ENCODE results near the gene KRTAP4-4.
"Not testable (repeated sequence)": the region's sequence is repeated elsewhere in the genome, so short reads cannot be mapped to it uniquely, and the experiment has no call there.

Gene KRTAP4-4

GRCh38 chr17:41160648-41161047 lies at the start of gene KRTAP4-4:
KRTAP4-4 (minus strand) TSS chr17:41160748; CDS start chr17:41160691, 57 bp downstream.
- TF ChIP-seq CTCF (conservative IDR thresholded peaks at IDR 0.05; ENCODE audit: low read depth, low read length) = no peak
- H3K4me2 ChIP-seq = no peak within 1 kb of the TSS
- H3K27me3 ChIP-seq (ENCODE audit: insufficient read depth, low read depth) = no peaks in the 10 kb centered on the region
- no peaks in the 10 kb centered on the region for H3K79me2 ChIP-seq (ENCODE audit: insufficient read depth, low read depth)
- no peaks in the 10 kb centered on the region for H4K20me1 ChIP-seq (ENCODE audit: insufficient read depth)
- no peaks in the 10 kb centered on the region for H3K4me1 ChIP-seq (ENCODE audit: low read depth, poor library complexity, severe bottlenecking)
- H3K27ac ChIP-seq = no peak within 1 kb of the TSS
- no peaks in the 10 kb centered on the region for H3K36me3 ChIP-seq (ENCODE audit: insufficient read depth)
- no peak within 1 kb of the TSS for H2AFZ ChIP-seq (ENCODE audit: low read depth)
- no peak within 1 kb of the TSS for H3K9ac ChIP-seq
- no peak within 1 kb of the TSS for H3K4me3 ChIP-seq (IDR thresholded peaks at IDR 0.05; ENCODE audit: insufficient read depth, low read depth, low read length)

- no peaks in the 10 kb centered on the region for H3K27me3 ChIP-seq (ENCODE audit: insufficient read depth, low read depth)
- TF ChIP-seq CTCF (conservative IDR thresholded peaks at IDR 0.05; ENCODE audit: low read depth, low read length) = no peak
- H3K79me2 ChIP-seq (ENCODE audit: insufficient read depth, low read depth) = no peaks in the 10 kb centered on the region
- no peak overlapping the region for H3K27ac ChIP-seq
- H3K4me2 ChIP-seq = no peak overlapping the region
- no peaks in the 10 kb centered on the region for H3K36me3 ChIP-seq (ENCODE audit: insufficient read depth)
- no peaks in the 10 kb centered on the region for H4K20me1 ChIP-seq (ENCODE audit: insufficient read depth)
- peaks cover 10% of the 10 kb centered on the region for H3K4me1 ChIP-seq (ENCODE audit: low read depth, poor library complexity, severe bottlenecking)
- H3K9ac ChIP-seq = no peak overlapping the region
- no peak overlapping the region for H3K4me3 ChIP-seq (IDR thresholded peaks at IDR 0.05; ENCODE audit: insufficient read depth, low read depth, low read length)
- no peak overlapping the region for H2AFZ ChIP-seq (ENCODE audit: low read depth)
These were observed 39.0 kb upstream of the KRTAP4-4 start for GRCh38 chr17:41199421-41200078.

GRCh38 chr17:41196068-41196467 lies 35.5 kb upstream of the KRTAP4-4 start:
- H3K36me3 ChIP-seq (ENCODE audit: insufficient read depth) = no peaks in the 10 kb centered on the region
- H3K79me2 ChIP-seq (ENCODE audit: insufficient read depth, low read depth) = no peaks in the 10 kb centered on the region
- H2AFZ ChIP-seq (ENCODE audit: low read depth) = no peak overlapping the region
- no peak overlapping the region for H3K4me3 ChIP-seq (IDR thresholded peaks at IDR 0.05; ENCODE audit: insufficient read depth, low read depth, low read length)
- no peaks in the 10 kb centered on the region for H4K20me1 ChIP-seq (ENCODE audit: insufficient read depth)
- no peak for TF ChIP-seq CTCF (conservative IDR thresholded peaks at IDR 0.05; ENCODE audit: low read depth, low read length)
- peaks cover 10% of the 10 kb centered on the region for H3K4me1 ChIP-seq (ENCODE audit: low read depth, poor library complexity, severe bottlenecking)
- H3K4me2 ChIP-seq = no peak overlapping the region
- H3K27ac ChIP-seq = no peak overlapping the region
- H3K9ac ChIP-seq = no peak overlapping the region
- no peaks in the 10 kb centered on the region for H3K27me3 ChIP-seq (ENCODE audit: insufficient read depth, low read depth)

GRCh38 chr17:41190328-41190727 lies 29.8 kb upstream of the KRTAP4-4 start:
- H3K79me2 ChIP-seq (ENCODE audit: insufficient read depth, low read depth) = no peaks in the 10 kb centered on the region
- no peaks in the 10 kb centered on the region for H3K27me3 ChIP-seq (ENCODE audit: insufficient read depth, low read depth)
- H3K4me1 ChIP-seq (ENCODE audit: low read depth, poor library complexity, severe bottlenecking) = no peaks in the 10 kb centered on the region
- TF ChIP-seq CTCF (conservative IDR thresholded peaks at IDR 0.05; ENCODE audit: low read depth, low read length) = no peak
- H3K4me2 ChIP-seq = no peak overlapping the region
- no peaks in the 10 kb centered on the region for H4K20me1 ChIP-seq (ENCODE audit: insufficient read depth)
- no peak overlapping the region for H3K27ac ChIP-seq
- H3K9ac ChIP-seq = no peak overlapping the region
- H3K36me3 ChIP-seq (ENCODE audit: insufficient read depth) = no peaks in the 10 kb centered on the region
- H3K4me3 ChIP-seq (IDR thresholded peaks at IDR 0.05; ENCODE audit: insufficient read depth, low read depth, low read length) = no peak overlapping the region
- H2AFZ ChIP-seq (ENCODE audit: low read depth) = no peak overlapping the region

GRCh38 chr17:41189837-41190318 lies 29.3 kb upstream of the KRTAP4-4 start, which contains the start of gene KRTAP9-1:
KRTAP9-1 (plus strand) TSS chr17:41189887; CDS start chr17:41189887, 0 bp downstream.
- H3K79me2 ChIP-seq (ENCODE audit: insufficient read depth, low read depth); H3K27me3 ChIP-seq (ENCODE audit: insufficient read depth, low read depth); H3K4me1 ChIP-seq (ENCODE audit: low read depth, poor library complexity, severe bottlenecking); H4K20me1 ChIP-seq (ENCODE audit: insufficient read depth); H3K4me3 ChIP-seq (IDR thresholded peaks at IDR 0.05; ENCODE audit: insufficient read depth, low read depth, low read length); H2AFZ ChIP-seq (ENCODE audit: low read depth); H3K36me3 ChIP-seq (ENCODE audit: insufficient read depth); H3K4me2 ChIP-seq; H3K9ac ChIP-seq; H3K27ac ChIP-seq: not testable (repeated sequence)
